ENCODE results near the gene LOXL4.

Gene LOXL4

DNA sequence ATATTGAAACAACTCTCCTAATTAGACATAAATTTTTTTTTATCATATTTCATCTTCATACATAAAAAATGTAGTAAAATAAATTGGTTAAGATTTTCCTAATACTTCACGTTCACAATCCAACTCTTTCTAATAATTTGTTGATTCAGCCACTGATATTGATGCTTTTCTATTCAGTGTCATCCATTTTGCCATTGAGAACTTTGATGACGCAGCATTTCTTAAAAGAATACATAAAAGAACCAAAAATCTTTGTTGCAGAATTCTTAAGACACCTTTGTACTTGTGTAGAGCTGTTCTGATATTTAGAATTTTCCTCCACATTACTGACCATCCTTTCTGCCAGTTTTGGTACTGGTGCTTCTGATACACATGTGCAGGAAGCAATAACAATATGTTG, 52.6 kb downstream of the LOXL4 start:
- Mint-ChIP-seq H3K4me1 (peaks cover 16% of the 10 kb centered on the region), H3K27me3 (no peaks in the 10 kb centered on the region), H3K9me3 (peaks cover 15 to 27% of the 10 kb centered on the region in 2 donors), H3K27ac (no peak overlapping the region), H3K4me3 (no peak overlapping the region)
- no peak for ATAC-seq
- no peak for DNase-seq

DNA sequence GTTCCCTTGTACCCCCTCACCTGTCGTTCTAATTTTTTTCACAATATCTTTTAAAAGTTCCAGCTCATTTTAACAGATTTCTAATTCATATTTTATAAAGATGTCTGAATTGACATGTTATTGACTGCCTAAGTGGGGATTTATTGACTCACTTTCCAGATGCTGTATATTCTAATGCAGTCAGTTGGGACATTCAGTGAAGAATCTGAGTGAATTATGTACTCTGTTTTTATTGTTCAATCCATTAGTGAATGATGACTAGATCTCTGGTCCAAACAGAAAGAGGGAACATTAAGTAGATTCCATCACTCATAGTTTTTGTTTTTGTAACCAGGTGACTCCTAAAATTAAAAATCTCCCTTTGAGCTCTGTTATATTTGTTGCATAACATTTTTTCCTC, 54.3 kb downstream of the LOXL4 start:
- no peak overlapping the region for H3K27ac Mint-ChIP-seq
- H3K9me3 Mint-ChIP-seq: peaks cover 8 to 13% of the 10 kb centered on the region in 2 donors
- H3K27me3 Mint-ChIP-seq: no peaks in the 10 kb centered on the region
- ATAC-seq (no peak), DNase-seq (no peak)
- peaks cover 16% of the 10 kb centered on the region for H3K4me1 Mint-ChIP-seq
- no peak overlapping the region for H3K4me3 Mint-ChIP-seq

DNA sequence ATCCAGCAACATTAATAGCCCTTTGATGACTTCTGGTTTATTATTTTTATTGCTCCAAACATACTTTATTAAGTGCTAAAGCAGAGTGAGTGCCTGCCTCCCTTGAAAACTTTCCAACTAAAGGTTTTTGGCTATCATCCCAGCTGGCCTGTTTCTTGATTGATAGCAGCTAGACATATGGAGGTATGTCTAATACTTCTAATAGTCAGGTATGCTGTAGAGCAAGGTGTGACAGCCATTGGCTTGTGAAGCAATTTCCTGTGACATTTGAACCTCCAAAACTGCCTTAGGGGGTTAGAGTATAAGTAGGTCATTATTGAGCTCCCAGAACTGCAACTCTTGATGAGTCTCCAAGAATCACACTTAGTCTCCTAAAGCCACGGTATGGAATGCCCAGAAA, 55.8 kb downstream of the LOXL4 start:
- ATAC-seq: no peak
- Mint-ChIP-seq H3K4me1 (peaks cover 15% of the 10 kb centered on the region), H3K9me3 (peaks cover 0 to 4% of the 10 kb centered on the region in 2 donors), H3K27me3 (no peaks in the 10 kb centered on the region), H3K4me3 (no peak overlapping the region), H3K27ac (no peak overlapping the region)
- DNase-seq: no peak

DNA sequence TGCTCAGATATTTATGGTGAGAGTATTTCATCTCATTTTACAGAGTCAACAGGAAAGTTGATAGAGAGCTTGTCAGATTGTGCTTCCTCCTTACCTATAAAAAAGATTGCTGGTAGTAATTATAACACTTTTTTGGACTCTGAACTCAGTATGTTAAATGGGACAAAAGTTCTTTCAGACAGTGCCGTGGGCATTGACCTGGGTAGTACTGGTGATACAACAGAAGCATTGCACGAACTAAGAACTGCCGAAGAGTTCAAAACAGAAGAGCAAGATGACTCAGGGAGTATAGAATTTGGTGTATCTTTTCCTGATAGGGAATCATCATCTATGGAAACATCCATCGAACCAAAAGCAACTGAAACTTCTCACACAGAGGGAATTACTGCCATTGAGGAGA, 58.6 kb downstream of the LOXL4 start:
- ATAC-seq (no peak), DNase-seq (no peak)
- Mint-ChIP-seq H3K27ac (no peak overlapping the region), H3K4me1 (peaks cover 15% of the 10 kb centered on the region), H3K9me3 (no peaks in the 10 kb centered on the region), H3K4me3 (no peak overlapping the region), H3K27me3 (no peaks in the 10 kb centered on the region)

DNA sequence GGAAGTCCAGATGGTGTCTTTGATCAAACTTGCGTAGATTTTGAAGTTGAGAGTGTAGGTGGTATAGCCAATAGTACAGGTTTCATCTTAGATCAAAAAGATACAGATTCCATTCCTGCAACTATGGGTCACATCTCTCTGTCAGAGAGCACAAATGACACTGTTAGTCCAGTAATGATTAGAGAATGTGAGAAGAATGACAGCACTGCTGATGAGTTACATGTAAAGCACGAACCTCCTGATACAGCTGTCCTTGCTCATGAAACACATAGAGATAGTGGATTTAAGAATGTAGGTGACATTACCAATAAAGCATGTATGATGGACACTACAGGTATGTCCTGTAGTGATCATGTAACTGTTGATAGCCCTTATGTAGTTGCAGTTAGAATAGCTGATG, 59.1 kb downstream of the LOXL4 start:
- ATAC-seq: no peak
- DNase-seq: no peak
- H3K4me3 Mint-ChIP-seq: no peak overlapping the region
- H3K27ac Mint-ChIP-seq: no peak overlapping the region
- H3K9me3 Mint-ChIP-seq: no peaks in the 10 kb centered on the region
- peaks cover 15% of the 10 kb centered on the region for H3K4me1 Mint-ChIP-seq
- H3K27me3 Mint-ChIP-seq: no peaks in the 10 kb centered on the region

DNA sequence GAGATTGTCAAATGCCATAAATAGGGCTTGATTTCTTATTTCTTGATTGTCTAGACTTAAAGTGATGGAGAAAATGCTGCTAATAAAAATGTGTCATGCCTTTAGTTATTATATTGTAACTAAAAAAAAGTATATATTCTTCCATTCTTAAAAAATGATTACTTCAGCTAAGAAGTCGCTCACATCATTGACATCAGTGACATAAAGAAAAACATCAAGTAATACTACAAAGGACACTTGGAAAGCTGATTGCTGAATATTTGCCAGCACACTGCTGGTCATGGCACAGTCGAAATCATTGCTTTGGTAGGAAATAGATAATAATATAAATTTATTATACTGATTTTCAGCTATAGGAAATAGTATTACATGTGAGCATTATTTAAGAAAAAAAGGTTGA, 62.6 kb downstream of the LOXL4 start:
- DNase-seq: no peak
- ATAC-seq: no peak
- Mint-ChIP-seq H3K27me3 (no peaks in the 10 kb centered on the region), H3K27ac (no peak overlapping the region), H3K4me1 (peaks cover 7% of the 10 kb centered on the region), H3K4me3 (no peak overlapping the region), H3K9me3 (no peaks in the 10 kb centered on the region)

DNA sequence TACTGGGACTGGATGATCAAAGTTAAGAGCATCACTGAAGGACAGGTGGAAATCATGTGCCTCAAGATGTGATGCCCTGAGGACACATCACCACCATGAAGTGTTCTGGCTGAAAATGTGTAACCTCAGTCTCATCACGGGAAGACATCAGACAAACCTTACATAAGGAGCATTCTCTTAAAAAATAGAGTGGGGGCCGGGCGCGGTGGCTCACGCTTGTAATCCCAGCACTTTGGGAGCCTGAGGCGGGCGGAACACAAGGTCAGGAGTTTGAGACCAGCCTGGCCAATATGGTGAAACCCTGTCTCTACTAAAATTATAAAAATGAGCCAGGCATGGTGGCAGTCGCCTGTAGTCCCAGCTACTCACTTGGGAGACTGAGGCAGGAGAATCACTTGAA, 65.6 kb downstream of the LOXL4 start:
- no peak overlapping the region for H3K27ac Mint-ChIP-seq
- H3K9me3 Mint-ChIP-seq: no peaks in the 10 kb centered on the region
- H3K4me1 Mint-ChIP-seq: peaks cover 6% of the 10 kb centered on the region
- ATAC-seq (no peak), DNase-seq (no peak)
- H3K4me3 Mint-ChIP-seq: no peak overlapping the region
- H3K27me3 Mint-ChIP-seq: no peaks in the 10 kb centered on the region

DNA sequence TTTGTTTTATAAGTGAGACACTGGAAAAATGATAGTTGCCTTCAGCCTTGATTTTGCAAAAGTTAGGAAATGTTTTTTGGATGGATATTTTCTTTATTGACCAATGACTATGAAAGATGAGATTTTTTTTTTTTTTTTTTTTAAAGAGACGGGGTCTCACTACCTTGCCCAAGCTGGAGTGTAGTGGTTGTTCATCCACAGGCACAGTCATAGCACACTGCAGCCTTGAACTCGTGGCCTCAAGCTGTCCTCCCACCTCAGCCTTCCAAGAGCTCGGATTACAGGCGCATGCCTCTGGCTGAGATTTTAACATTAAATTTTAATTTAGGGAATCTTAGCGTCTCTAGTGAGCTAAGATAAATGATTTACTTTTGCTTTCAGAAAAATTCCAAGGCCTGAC, 66.2 kb downstream of the LOXL4 start:
- Mint-ChIP-seq H3K9me3 (no peaks in the 10 kb centered on the region), H3K4me3 (no peak overlapping the region), H3K27me3 (no peaks in the 10 kb centered on the region), H3K27ac (no peak overlapping the region), H3K4me1 (peaks cover 12% of the 10 kb centered on the region)
- ATAC-seq (no peak), DNase-seq (no peak)

Data from stimulated activated naive CD8-positive, alpha-beta T cell treated with anti-CD3 and anti-CD28 coated beads, Interleukin-15, amount 100 ng/mL, for 72 hours (primary cell).